GM23338 (cell line): ENCODE measurements around the gene SVIL.

Experiments
- CREB1 ChIP-seq: fragments of 250-450 bp; sonication (Bioruptor Pico); IDR thresholded peaks from 2 replicates; pipeline ENCODE4 v1.5.0; 2020; ENCODE audit warnings: low read depth, mild to moderate bottlenecking, moderate library complexity
- EZH2 ChIP-seq: fragments of 200-600 bp; sonication (generic); IDR thresholded peaks from one replicate; pipeline ENCODE4 v1.8.0; 2017; ENCODE audit warnings: antibody characterized with exemption, mild to moderate bottlenecking, low read depth; ENCODE audit not compliant: unreplicated experiment
- EZH2phosphoT487 ChIP-seq: fragments of 200-600 bp; sonication (generic); IDR thresholded peaks from one replicate; pipeline ENCODE4 v1.8.1; 2018; ENCODE audit warnings: antibody characterized with exemption; ENCODE audit not compliant: unreplicated experiment
- JUNB ChIP-seq: IDR thresholded peaks from one replicate; pipeline ENCODE4 v1.6.1; 2016; ENCODE audit warnings: antibody characterized with exemption; ENCODE audit not compliant: unreplicated experiment
- NANOG ChIP-seq: IDR thresholded peaks from 2 replicates; pipeline ENCODE4 v1.6.1; 2016; ENCODE audit warnings: antibody characterized with exemption, borderline replicate concordance
- POLR2AphosphoS5 ChIP-seq: IDR thresholded peaks from 2 replicates; pipeline ENCODE4 v1.6.1; 2016; ENCODE audit warnings: antibody characterized with exemption, low read depth
- ZNF331 ChIP-seq: fragments of 250-450 bp; sonication (Bioruptor Pico); IDR thresholded peaks from 2 replicates; pipeline ENCODE4 v1.5.0; 2020; ENCODE audit warnings: low read depth, mild to moderate bottlenecking, moderate library complexity
- TF ChIP-seq, protein P1 (sequence below), 2 experiments: fragments of 200-600 bp in 1 of 2; sonication (generic) in 1 of 2; conservative IDR thresholded peaks; 2 replicates each; pipeline versions ENCODE4 v1.5.1 to v1.6.1; 2016 to 2017; ENCODE audit warnings: antibody characterized with exemption in 2 of 2, low read depth in 2 of 2, mild to moderate bottlenecking in 2 of 2, moderate library complexity in 1 of 2
- TF ChIP-seq, protein P2 (sequence below): IDR thresholded peaks from one replicate; pipeline ENCODE4 v1.6.1; 2018; ENCODE audit warnings: antibody characterized with exemption; ENCODE audit not compliant: unreplicated experiment
- TF ChIP-seq, protein P3 (sequence below): fragments of 250-450 bp; sonication (Bioruptor Pico); IDR thresholded peaks from 2 replicates; pipeline ENCODE4 v1.5.0; 2020; ENCODE audit warnings: mild to moderate bottlenecking, moderate library complexity

DNA sequence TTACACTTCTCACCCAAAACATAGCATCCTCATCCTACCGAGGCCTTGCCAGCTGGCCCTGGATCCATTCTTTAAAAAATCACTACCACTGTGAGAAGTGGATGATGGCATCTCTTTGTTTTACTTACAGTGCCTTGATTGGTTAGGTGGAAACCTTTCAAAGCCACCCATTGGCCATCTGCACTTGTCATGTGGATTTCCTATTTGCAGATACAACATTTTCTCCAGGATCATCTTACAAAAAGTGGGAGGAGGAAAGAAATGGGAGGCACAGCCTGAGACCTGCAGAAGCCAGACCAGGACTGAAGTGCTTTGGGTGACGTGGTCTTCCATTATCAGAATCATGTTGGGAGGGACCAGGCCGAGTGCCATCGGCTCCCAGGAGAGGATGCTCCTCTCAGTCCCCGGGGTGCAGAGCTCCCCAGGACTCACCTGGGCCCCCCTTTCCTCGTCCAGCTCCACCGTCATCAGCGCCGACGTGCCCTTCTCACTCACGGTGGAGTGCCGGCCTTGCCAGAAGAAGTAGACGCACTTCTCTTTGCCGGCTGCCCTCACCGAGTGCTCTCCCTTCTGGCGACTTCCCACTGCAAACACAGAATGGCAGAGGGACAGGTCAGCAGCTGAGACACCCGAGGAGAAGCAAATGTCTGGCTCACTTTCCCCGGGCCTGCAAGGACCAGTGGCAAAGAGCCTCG is 161.2 kb downstream of the SVIL start:
- no peak for TF ChIP-seq CREB1 (CRISPR knock-in tag)
- no peak for TF ChIP-seq EZH2
- TF ChIP-seq, protein P1, sequence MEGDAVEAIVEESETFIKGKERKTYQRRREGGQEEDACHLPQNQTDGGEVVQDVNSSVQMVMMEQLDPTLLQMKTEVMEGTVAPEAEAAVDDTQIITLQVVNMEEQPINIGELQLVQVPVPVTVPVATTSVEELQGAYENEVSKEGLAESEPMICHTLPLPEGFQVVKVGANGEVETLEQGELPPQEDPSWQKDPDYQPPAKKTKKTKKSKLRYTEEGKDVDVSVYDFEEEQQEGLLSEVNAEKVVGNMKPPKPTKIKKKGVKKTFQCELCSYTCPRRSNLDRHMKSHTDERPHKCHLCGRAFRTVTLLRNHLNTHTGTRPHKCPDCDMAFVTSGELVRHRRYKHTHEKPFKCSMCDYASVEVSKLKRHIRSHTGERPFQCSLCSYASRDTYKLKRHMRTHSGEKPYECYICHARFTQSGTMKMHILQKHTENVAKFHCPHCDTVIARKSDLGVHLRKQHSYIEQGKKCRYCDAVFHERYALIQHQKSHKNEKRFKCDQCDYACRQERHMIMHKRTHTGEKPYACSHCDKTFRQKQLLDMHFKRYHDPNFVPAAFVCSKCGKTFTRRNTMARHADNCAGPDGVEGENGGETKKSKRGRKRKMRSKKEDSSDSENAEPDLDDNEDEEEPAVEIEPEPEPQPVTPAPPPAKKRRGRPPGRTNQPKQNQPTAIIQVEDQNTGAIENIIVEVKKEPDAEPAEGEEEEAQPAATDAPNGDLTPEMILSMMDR (conservative IDR thresholded peaks at IDR 0.05; ENCODE audit: low read depth in 2 of 2), result no peak
- TF ChIP-seq, protein P2, sequence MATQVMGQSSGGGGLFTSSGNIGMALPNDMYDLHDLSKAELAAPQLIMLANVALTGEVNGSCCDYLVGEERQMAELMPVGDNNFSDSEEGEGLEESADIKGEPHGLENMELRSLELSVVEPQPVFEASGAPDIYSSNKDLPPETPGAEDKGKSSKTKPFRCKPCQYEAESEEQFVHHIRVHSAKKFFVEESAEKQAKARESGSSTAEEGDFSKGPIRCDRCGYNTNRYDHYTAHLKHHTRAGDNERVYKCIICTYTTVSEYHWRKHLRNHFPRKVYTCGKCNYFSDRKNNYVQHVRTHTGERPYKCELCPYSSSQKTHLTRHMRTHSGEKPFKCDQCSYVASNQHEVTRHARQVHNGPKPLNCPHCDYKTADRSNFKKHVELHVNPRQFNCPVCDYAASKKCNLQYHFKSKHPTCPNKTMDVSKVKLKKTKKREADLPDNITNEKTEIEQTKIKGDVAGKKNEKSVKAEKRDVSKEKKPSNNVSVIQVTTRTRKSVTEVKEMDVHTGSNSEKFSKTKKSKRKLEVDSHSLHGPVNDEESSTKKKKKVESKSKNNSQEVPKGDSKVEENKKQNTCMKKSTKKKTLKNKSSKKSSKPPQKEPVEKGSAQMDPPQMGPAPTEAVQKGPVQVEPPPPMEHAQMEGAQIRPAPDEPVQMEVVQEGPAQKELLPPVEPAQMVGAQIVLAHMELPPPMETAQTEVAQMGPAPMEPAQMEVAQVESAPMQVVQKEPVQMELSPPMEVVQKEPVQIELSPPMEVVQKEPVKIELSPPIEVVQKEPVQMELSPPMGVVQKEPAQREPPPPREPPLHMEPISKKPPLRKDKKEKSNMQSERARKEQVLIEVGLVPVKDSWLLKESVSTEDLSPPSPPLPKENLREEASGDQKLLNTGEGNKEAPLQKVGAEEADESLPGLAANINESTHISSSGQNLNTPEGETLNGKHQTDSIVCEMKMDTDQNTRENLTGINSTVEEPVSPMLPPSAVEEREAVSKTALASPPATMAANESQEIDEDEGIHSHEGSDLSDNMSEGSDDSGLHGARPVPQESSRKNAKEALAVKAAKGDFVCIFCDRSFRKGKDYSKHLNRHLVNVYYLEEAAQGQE, result no peak
- no peak for TF ChIP-seq POLR2AphosphoS5
- TF ChIP-seq EZH2phosphoT487, result no peak
- no peak for TF ChIP-seq JUNB
- TF ChIP-seq ZNF331 (CRISPR knock-in tag), result no peak
- TF ChIP-seq, protein P3, sequence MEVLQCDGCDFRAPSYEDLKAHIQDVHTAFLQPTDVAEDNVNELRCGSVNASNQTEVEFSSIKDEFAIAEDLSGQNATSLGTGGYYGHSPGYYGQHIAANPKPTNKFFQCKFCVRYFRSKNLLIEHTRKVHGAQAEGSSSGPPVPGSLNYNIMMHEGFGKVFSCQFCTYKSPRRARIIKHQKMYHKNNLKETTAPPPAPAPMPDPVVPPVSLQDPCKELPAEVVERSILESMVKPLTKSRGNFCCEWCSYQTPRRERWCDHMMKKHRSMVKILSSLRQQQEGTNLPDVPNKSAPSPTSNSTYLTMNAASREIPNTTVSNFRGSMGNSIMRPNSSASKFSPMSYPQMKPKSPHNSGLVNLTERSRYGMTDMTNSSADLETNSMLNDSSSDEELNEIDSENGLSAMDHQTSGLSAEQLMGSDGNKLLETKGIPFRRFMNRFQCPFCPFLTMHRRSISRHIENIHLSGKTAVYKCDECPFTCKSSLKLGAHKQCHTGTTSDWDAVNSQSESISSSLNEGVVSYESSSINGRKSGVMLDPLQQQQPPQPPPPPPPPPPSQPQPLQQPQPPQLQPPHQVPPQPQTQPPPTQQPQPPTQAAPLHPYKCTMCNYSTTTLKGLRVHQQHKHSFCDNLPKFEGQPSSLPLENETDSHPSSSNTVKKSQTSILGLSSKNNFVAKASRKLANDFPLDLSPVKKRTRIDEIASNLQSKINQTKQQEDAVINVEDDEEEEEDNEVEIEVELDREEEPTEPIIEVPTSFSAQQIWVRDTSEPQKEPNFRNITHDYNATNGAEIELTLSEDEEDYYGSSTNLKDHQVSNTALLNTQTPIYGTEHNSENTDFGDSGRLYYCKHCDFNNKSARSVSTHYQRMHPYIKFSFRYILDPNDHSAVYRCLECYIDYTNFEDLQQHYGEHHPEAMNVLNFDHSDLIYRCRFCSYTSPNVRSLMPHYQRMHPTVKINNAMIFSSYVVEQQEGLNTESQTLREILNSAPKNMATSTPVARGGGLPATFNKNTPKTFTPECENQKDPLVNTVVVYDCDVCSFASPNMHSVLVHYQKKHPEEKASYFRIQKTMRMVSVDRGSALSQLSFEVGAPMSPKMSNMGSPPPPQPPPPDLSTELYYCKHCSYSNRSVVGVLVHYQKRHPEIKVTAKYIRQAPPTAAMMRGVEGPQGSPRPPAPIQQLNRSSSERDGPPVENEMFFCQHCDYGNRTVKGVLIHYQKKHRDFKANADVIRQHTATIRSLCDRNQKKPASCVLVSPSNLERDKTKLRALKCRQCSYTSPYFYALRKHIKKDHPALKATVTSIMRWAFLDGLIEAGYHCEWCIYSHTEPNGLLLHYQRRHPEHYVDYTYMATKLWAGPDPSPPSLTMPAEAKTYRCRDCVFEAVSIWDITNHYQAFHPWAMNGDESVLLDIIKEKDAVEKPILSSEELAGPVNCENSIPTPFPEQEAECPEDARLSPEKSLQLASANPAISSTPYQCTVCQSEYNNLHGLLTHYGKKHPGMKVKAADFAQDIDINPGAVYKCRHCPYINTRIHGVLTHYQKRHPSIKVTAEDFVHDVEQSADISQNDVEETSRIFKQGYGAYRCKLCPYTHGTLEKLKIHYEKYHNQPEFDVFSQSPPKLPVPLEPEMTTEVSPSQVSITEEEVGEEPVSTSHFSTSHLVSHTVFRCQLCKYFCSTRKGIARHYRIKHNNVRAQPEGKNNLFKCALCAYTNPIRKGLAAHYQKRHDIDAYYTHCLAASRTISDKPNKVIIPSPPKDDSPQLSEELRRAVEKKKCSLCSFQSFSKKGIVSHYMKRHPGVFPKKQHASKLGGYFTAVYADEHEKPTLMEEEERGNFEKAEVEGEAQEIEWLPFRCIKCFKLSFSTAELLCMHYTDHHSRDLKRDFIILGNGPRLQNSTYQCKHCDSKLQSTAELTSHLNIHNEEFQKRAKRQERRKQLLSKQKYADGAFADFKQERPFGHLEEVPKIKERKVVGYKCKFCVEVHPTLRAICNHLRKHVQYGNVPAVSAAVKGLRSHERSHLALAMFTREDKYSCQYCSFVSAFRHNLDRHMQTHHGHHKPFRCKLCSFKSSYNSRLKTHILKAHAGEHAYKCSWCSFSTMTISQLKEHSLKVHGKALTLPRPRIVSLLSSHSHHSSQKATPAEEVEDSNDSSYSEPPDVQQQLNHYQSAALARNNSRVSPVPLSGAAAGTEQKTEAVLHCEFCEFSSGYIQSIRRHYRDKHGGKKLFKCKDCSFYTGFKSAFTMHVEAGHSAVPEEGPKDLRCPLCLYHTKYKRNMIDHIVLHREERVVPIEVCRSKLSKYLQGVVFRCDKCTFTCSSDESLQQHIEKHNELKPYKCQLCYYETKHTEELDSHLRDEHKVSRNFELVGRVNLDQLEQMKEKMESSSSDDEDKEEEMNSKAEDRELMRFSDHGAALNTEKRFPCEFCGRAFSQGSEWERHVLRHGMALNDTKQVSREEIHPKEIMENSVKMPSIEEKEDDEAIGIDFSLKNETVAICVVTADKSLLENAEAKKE (CRISPR knock-in tag), result no peak
- TF ChIP-seq NANOG, result no peak
